ENCODE data around the gene DNAH7. TPM values are rescaled to one million over a fixed set of nuclear protein-coding genes. Genes with fewer than 3 reads are reported as not detected.

The DNAH7 gene
- total RNA-seq, 1 donor from 2014 or later: 1.2 TPM

GRCh38 chr2:196113061-196113974 lies 44.7 kb upstream of the DNAH7 start:
- no peaks in the 10 kb centered on the region for H3K27me3 ChIP-seq (ENCODE audit: insufficient read depth, low read length)
- FAIRE-seq (peak; percentile 93), DNase-seq (ENCODE audit: low read depth) (peak; percentile 88)
- H3K4me3 Mint-ChIP-seq (ENCODE audit: unreplicated experiment): peak overlapping the region; percentile 4
- no peaks in the 10 kb centered on the region for H3K79me2 ChIP-seq (ENCODE audit: insufficient read depth, low read length)
- no peaks in the 10 kb centered on the region for H3K27me3 Mint-ChIP-seq (ENCODE audit: low read depth, unreplicated experiment)
- no peaks in the 10 kb centered on the region for H3K36me3 ChIP-seq (ENCODE audit: insufficient read depth, low read length)
- no peaks in the 10 kb centered on the region for H3K9me3 ChIP-seq (ENCODE audit: insufficient read depth, low read depth, low read length)
- peak overlapping the region; percentile 81 for H3K4me2 ChIP-seq (ENCODE audit: low read length)
- H3K9ac ChIP-seq (ENCODE audit: low read length): peak overlapping the region; percentile 80
- H3K36me3 Mint-ChIP-seq (ENCODE audit: low read depth, unreplicated experiment): no peaks in the 10 kb centered on the region
- H3K9me3 Mint-ChIP-seq (ENCODE audit: unreplicated experiment): peaks cover 3% of the 10 kb centered on the region
- peak overlapping the region; percentile 98 for H3K27ac Mint-ChIP-seq (ENCODE audit: unreplicated experiment)
- no peaks in the 10 kb centered on the region for H4K20me1 ChIP-seq (ENCODE audit: insufficient read depth, low read length)
- peak overlapping the region; percentile 95 for H3K27ac ChIP-seq (ENCODE audit: low read depth, low read length)
- peaks cover 21% of the 10 kb centered on the region for H3K4me1 ChIP-seq (ENCODE audit: insufficient read depth, low read length)
- TF ChIP-seq CTCF (IDR thresholded peaks at IDR 0.05; ENCODE audit: insufficient read depth, low read depth, low read length) (no peak), EZH2 (IDR thresholded peaks at IDR 0.05; ENCODE audit: insufficient read depth, low read length) (no peak)
- peaks cover 25% of the 10 kb centered on the region for H3K4me1 Mint-ChIP-seq (ENCODE audit: low read depth, unreplicated experiment)
- peak overlapping the region; percentile 27 for H3K4me3 ChIP-seq (ENCODE audit: insufficient read depth, low read depth, low read length)
- peak overlapping the region; percentile 71 for H2AFZ ChIP-seq (ENCODE audit: low read depth, low read length)

GRCh38 chr2:196112418-196113034 lies 43.9 kb upstream of the DNAH7 start:
- peak; percentile 92 for FAIRE-seq
- TF ChIP-seq CTCF (IDR thresholded peaks at IDR 0.05; ENCODE audit: insufficient read depth, low read depth, low read length) (no peak), EZH2 (IDR thresholded peaks at IDR 0.05; ENCODE audit: insufficient read depth, low read length) (no peak)

More at GRCh38 chr2:196112418-196113034, 43.9 kb upstream of the DNAH7 start:
- Histone ChIP-seq H3K4me2 (ENCODE audit: low read length) (peak overlapping the region; percentile 81), H3K9ac (ENCODE audit: low read length) (peak overlapping the region; percentile 80), H3K79me2 (ENCODE audit: insufficient read depth, low read length) (no peaks in the 10 kb centered on the region), H3K27me3 (ENCODE audit: insufficient read depth, low read length) (no peaks in the 10 kb centered on the region), H3K36me3 (ENCODE audit: insufficient read depth, low read length) (no peaks in the 10 kb centered on the region), H3K27ac (ENCODE audit: low read depth, low read length) (peak overlapping the region; percentile 95), H4K20me1 (ENCODE audit: insufficient read depth, low read length) (no peaks in the 10 kb centered on the region), H3K9me3 (ENCODE audit: insufficient read depth, low read depth, low read length) (no peaks in the 10 kb centered on the region), H2AFZ (ENCODE audit: low read depth, low read length) (no peak overlapping the region), H3K4me1 (ENCODE audit: insufficient read depth, low read length) (peaks cover 21% of the 10 kb centered on the region), H3K4me3 (ENCODE audit: insufficient read depth, low read depth, low read length) (peak overlapping the region; percentile 27)
- no peaks in the 10 kb centered on the region for H3K36me3 Mint-ChIP-seq (ENCODE audit: low read depth, unreplicated experiment)
- peaks cover 25% of the 10 kb centered on the region for H3K4me1 Mint-ChIP-seq (ENCODE audit: low read depth, unreplicated experiment)
- no peaks in the 10 kb centered on the region for H3K27me3 Mint-ChIP-seq (ENCODE audit: low read depth, unreplicated experiment)
- no peak overlapping the region for H3K4me3 Mint-ChIP-seq (ENCODE audit: unreplicated experiment)
- H3K9me3 Mint-ChIP-seq (ENCODE audit: unreplicated experiment): peaks cover 3% of the 10 kb centered on the region
- peak overlapping the region; percentile 98 for H3K27ac Mint-ChIP-seq (ENCODE audit: unreplicated experiment)
- peak; percentile 88 for DNase-seq (ENCODE audit: low read depth)
